ENCODE data around the gene PARG.
"Not testable (repeated sequence)": the region's sequence is repeated elsewhere in the genome, so short reads cannot be mapped to it uniquely, and the experiment has no call there.

Gene PARG

DNA sequence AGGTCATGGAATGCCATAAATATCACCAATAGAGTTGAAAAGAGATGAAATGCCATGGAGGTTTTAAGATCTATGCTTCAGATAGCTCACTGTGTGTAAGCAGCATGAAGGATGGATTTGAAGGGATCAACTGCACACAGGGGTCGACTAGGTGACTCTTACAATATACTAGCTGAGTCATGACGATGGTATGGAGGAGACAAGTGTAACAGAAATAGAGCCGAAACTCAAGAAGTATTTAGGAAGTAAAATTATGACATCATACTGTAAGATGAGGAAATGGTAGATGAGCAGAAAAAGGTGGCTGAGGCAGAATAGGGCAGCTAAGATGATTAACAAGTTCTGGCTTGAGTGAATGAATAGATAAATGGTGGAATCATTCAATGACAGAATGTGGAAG, 38.0 kb downstream of the PARG start:
- not testable (repeated sequence) for DNase-seq (ENCODE audit: low read depth in 2 of 2)

DNA sequence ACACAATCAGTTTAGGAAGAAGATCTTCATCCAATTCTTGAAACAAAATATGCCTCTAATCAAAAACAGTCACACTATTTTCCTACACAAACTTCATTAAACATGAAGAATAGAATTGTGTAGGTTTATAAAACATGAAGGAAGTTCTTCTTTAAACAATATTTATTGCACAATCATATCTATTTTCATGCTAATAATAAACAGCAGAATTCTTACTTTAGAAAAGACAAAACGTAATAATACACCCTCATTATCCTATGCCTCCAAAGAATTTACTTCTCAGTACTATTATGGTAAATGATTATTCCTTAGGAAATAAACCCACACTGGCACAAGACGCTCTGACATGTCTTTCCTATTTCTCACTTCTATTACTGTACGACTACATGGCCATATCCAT, 41.4 kb downstream of the PARG start:
- not testable (repeated sequence) for DNase-seq (ENCODE audit: low read depth in 2 of 2)

DNA sequence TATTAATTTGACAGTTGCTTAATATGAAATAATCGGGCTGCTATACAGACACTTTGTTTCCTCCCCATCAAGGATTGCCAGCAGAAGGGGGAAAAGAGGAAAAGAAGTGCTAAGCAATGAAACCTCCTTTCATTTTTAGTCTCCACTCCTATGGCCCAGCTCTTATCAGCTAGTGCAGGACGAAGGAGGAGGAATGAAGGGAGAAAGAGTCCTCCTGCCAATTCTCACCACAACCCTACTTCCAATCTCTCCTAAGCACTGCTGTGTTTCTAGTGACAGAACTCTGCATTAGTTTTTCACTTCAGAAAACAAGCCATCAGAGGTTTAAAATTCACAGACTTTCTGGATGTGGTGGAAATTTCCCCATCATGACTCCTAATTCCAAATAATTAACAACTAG, 41.8 kb downstream of the PARG start:
- DNase-seq (ENCODE audit: low read depth in 2 of 2), result not testable (repeated sequence)

DNA sequence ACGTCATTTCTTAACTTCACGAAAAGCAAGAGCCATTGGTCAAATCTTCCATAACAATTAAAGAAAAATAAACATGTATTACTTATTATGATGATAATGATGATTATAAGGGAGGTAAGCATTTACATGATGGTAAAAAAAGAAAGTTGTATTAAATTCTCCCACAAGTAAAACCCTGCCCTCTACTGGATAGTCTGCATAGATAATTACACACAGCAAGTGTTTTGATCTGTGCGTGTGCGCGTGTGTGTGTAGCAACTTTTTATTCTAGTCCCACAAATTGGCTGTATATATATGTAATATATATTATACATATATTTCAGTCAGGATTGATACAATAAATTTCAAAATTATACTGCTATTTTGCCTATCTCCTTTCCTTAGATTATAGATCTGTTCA, 51.8 kb downstream of the PARG start:
- not testable (repeated sequence) for DNase-seq (ENCODE audit: low read depth in 2 of 2)

DNA sequence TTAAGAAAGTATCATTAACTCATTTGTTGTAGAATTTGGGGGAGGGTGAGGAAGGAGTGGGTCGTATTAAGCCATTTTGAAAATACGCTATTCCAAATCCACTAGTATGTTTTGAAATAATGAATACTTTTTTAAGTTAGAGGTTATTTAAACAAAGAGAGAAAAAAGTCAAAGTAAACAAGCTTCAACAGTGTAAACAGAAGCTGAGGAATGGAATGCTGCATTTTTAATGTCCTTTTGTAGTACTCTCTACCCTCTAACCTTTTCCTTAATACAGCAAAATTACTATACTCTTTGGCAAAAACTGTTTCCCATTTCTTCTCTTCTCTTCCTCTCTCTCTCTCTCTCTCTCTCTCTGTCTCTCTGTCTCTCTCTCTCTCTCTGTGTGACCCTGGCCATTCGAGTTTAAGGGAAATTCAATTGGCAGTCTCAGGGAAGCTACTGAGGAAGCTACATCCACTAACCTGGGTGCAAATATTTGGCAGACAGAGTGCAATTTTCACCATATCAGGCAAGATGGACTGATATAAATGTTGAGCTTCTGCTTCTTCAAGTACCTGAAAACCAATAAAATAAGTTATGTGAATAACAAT, 57.0 kb downstream of the PARG start:
- not testable (repeated sequence) for DNase-seq (ENCODE audit: low read depth in 2 of 2)

DNA sequence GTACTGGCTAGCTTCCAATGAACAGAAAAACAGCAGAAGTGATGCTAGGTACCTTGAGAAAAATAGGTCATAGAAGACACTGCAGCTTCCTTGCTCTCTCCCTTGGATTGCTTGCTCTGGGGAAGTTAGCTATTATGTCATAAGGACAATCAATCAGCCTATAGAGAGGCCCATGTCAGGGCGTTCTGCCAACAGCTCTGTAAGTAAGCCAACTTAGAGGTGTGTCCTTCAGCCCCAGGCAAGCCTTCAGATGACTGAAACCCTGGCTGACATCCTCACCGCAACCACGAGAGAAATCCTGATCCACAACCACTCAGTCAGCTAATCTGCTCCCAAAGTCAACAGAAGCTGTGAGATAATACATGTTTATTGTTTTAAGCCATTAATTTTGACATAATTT, 58.0 kb downstream of the PARG start:
- DNase-seq (ENCODE audit: low read depth in 2 of 2), result not testable (repeated sequence)

DNA sequence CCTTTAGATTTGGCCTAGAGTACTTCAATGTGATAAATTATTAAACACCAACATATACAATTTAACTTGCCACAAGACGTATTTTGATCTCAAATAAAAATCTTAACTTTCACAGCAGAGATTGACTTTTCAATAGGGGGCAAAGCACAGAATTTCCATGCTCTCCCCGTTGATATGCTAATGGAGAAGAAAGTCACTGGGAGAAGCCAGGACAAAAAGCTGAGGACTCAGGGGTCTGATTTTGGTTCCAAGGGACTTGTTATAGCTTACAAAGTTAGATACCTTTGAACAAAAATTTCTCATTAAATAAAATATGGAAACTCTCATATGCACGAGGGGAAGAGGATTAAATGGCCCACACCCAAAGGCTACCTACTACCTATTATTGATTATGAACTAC, 59.5 kb downstream of the PARG start:
- not testable (repeated sequence) for DNase-seq (ENCODE audit: low read depth in 2 of 2)

DNA sequence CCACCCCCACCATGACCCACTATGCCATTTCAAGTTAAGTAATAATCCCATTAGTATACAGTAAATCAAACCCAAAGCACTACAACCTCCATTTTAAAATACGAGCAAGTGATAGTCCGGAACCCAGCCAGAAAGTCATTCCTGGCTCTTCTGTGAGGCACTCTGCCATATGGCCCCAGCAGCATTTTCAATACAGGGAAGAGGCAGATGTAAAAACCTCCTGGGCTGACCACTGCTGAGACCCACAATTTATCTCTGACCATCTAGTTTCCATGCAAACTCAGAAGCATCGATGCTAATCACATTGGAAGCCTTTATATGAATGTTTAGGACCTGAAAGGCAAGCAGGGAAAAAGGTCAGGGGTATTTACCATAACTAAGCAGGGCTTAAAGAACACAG, 69.1 kb downstream of the PARG start:
- DNase-seq (ENCODE audit: low read depth in 2 of 2), result not testable (repeated sequence)

DNA sequence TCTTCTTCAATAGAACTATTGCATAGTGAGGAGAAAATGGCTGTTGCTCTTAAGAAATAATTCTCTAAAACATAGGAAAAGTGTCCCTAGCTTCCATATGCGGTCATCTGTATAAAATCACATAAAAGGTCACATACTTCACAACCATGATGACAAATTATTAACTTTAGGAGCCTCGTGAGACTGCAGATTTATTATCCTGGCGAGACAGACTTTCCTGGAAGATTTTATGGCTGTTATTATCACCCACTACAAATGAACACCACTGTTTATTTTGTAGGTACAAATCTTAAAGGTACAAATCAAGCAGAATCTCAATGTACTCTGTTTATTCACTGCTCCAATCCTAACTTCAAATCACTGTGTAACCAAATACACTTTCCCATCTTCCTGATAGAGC, 70.4 kb downstream of the PARG start:
- DNase-seq (ENCODE audit: low read depth in 2 of 2), result not testable (repeated sequence)

DNA sequence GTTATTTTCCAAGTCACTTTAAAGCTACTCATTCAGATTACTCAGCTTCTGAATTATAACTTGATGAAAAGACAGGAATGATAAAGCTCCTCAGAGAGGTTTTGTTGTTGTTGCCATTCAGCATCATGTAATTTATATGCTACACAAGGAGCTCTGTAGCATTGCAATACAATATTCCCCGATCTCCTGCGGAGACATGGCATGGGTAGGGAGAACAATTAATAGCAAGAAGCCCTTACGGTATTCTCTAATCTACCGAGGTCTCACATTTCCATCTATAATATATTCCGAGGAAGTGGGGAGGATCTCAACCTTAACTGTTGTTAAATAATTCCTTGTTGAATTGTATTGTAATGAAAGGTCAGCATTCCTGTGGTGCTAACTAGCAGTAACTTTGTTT, 81.9 kb downstream of the PARG start:
- not testable (repeated sequence) for DNase-seq (ENCODE audit: low read depth in 2 of 2)

DNA sequence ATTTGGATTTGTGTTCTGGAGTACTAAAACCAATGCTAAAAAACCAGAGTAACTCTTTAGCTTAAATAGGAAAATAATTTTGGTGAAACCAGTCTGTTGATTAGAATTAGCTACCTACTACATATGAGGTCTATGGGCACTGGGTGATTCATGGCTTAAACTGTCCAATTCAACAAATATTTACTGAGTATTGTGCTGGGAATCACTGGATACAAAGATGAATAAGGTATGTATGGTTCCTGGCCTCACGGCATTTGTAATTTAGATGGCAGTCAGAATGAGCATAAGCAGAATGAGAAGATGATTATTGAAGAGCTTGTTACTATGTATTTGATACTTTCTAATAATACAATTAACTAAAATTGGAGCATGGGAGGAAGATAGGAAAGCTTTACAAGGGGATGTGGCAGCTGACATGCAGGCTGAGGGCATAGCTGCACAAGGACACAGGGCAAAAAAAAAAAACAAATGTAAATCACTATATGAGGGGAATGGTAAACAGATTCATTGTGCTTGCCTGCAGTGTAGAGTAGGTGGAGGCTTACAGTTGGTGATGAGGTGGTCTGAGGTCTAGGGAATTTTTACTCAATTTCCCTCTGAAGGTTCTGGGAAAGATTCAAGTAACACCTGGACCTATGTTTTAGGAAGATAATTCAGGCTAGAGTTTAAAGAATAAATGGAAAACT, 83.0 kb downstream of the PARG start:
- not testable (repeated sequence) for DNase-seq (ENCODE audit: low read depth in 2 of 2)

DNA sequence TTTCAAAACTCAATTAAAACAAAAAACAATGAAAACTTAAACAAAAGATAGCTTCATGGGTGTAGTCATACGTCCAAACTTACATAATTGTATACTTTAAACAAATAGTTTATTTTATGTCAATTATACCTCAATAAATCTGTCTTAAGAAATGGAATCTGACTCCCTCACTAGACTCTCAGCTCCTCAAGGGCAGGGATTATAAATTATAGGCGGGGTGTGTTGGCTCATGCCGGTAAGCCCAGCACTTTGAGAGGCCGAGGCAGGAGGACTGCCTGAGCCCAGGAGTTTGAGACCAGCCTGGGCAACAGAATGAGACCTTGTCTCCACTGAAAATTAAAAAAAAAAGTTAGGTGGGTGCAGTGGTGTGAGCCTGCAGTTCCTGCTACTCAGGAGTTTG, 92.3 kb downstream of the PARG start:
- DNase-seq (ENCODE audit: low read depth in 2 of 2), result not testable (repeated sequence)

DNA sequence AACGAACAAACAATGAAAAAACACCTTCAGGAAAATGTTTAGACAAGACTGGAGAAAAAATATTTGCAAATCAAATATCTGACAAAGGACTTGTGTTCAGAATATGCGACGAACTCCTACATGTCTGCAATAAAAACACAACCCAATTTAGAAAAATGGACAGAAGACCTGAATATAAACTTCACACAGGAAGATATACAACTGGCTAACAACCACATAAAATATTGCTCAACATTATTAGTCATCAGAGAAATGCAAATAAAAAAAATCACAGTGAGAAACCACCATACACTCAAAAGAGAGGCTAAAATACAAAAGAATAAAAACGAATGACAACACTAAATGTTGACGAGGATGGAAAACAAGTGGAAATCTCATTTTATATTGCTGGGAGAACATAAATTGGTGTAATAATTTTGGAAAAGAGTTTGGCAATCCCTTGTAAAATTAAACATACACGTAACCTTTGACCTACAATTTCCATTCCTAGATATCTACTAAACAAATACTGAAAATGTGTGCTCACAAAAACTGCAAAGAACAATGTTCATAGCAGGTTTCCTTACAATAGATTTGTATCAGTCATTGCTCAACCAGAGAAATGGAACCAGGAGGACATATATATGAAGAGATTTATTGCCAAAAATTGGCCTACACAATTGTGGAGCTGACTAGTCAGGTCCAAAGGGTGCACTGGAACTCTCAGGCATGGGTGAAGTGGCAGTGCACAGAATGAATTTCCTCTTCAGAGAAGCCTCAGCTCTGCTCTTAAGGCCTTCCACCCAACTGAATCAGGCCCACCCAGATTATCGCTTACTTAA, 96.8 kb downstream of the PARG start:
- peak in 1 of 2 experiments; percentile 23 for DNase-seq (ENCODE audit: low read depth in 2 of 2)

DNA sequence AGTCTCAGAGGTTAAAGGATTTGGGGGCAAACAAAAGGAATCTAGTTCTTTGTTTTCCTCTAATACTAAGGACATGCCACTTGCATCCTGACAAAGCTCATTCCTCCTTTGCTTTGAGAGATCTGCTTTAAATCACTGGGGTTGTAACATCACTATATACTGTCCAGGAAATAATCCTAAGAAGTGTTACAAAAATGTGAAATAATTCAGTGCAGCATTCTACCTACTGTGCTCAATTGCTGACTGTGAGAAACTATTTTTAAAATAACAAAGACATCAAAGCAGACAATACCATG, 99.5 kb downstream of the PARG start:
- not testable (repeated sequence) for DNase-seq (ENCODE audit: low read depth in 2 of 2)

DNA sequence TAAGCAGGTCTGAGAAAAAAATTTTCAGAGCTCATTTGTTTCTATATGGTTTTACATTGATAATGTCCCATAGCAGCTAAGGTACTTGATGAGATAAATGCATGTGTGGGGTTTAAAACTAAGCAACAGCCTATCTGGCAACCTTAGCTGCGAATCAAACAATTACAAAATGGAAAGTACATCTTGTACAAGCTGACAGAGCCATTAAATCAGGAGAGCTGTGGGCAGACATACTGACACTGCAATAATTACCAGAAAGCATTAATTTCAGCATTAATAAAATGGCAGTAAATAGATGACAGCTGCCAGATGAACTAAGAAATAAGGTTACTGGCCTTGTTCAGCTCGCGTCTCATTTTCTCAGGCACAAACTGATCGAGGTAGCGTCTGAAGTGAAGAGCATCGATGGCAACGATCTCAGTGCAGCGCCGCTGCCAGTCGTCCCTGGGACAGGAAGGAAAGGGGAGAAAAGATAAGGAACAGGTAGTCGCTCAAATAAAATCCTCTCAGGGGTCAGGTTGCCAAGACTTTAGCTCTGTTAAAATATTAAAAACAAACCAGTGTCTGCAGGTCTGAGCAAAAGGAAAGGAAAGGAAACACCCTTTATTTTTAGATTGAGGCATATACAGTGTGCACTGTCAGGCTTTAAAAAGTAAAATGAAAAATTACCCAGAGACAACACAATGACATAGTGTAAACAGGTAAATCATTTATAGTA, 100.1 kb downstream of the PARG start:
- DNase-seq (ENCODE audit: low read depth in 2 of 2), result no peak

DNA sequence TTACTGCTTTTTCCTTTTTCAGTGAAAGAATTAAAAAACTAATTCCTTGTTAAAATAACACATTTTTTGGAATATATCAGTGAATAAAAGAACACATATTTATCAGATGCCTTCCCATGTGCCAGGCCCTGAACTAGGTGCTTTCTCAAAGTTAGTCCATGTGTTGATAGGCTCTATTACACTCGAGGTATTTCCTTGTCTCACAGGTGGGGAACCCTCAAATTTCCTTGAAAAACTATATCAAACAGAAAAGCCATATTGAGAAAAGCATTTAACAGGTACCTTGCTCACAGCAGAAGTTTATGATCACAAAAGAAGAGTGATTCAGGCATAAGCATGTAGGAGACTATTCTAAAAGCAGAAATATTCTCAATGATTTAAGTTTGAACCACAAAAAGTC, 104.1 kb downstream of the PARG start:
- DNase-seq (ENCODE audit: low read depth in 2 of 2), result no peak

DNA sequence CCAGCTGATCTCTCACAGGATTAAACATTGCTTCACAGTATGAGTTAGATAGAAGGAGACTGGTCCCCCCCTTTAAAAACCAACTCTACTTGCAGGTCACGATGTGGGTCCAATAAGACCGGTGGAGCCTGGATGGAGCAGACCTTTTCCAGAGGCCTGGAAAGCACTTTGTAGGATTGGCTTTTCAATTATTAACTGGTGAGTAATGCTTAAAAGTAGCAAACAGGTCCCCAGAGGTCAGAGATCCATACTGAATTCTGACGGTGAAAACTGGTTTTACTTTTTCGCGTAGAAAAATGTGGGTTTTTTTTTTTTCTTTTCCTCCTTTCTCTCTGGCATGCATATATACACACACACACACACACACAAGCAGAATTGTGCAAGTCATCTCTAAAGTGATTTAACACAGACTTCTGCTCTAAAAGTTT, 104.8 kb downstream of the PARG start:
- no peak for DNase-seq (ENCODE audit: low read depth in 2 of 2)

DNA sequence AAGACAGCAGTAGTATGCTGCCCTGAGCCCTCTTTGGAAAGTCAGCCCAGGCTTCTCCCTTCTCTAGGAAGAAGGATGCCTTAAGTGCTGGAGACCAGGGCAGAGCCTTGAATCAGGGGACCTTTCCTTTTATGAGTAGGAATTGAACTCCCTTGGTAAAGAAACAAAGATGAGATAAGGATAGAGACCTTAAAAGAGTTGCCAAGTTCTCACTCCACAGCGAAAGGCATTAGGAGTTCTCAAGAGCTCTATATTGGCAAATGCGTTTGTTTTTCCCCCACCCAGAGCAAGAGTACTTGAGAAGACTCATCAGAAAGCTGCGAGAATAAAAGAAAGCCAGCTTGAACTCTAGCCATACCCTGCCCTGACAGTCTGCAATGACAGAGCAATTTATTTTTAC, 106.9 kb downstream of the PARG start:
- no peak for DNase-seq (ENCODE audit: low read depth in 2 of 2)

DNA sequence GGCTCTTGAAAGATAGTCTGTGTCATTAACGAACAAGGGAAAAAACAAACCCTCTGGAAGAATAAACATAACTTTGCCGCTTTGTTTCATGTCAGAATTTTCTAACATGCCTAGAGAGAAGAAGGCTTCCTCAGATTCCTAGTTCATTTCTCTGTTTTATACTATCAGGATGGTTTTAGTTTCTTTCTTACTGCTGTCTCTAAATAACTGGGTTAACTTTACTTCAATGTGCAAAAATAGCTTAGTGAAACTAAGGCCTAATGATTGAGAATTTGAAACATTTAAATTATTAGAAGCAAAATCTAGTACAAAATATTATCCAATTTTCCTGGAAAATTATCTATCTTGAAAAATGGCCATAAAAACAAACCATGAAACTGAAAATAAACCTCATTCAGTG, 107.6 kb downstream of the PARG start:
- no peak for DNase-seq (ENCODE audit: low read depth in 2 of 2)

DNA sequence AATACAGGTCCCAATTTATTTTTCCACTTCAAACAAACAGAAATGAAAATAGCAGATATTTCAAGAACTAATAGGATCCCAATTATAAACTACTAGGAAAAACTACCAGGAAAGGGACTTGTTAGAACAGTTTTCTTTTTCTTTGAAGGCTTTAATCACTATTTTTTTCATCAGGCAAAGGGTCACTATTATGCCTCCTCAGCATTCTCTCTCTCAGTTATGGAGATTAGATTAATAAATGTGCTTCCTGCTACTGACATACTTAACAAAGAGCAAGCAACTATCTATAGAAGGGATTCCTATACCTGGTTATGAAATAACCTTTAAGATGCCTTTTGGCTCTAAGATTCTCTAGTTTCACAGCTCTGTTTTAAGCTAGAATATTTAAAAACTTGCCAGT, 108.7 kb downstream of the PARG start:
- DNase-seq (ENCODE audit: low read depth in 2 of 2), result no peak

DNA sequence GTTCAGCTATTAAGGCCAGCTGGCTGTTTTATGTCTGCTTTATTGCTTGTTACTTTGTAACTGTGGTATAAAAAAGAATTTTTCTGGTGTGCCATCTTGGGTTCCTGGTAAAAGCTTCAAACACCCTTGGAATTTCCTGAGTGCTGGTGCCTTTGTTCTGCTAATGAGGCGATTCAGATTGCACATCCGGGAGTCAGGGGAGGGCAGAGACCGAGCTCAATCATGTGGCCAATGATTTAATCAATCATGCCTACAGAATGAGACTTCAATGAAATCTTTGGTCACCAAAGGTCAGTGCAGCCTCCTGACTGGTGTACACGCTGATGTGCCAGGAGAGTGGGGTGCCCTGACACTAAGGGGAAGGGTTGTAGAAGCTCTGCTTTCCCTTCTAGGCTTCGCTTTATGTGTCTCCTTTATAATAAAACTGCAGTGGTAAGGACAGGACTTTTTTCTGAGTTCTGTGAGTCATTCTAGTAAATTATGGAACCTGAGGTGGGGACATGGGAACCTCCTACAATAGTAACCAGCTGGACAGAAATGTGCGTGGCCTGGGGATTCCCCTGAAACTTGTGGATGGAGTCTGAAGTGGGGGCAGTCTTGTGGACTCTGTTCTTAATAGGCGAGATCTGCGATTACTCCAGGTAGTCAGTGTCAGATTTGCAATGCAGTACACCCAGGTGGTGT, 110.3 kb downstream of the PARG start:
- no peak for DNase-seq (ENCODE audit: low read depth in 2 of 2)

DNA sequence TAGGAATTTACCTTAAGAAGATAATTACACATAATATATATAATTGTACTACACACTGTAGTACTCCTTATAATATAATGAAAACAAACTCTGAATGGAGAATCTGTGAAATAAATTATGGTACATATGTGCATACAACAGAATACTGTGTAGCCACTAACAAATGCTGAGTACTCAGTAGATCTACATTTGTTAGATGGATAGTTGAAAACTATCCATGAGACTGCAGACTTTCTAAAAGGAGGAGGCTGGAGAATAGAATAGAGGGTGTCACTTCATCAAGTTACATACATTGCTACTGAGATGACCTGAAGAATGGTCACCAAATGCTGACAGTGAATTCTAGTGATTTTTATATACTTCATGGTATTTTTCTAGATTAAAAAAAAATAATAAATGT, 111.0 kb downstream of the PARG start:
- no peak for DNase-seq (ENCODE audit: low read depth in 2 of 2)

Measured in fibroblast of skin of left quadriceps (primary cell).